ENCODE measurements around the gene PTPN9.
"Not testable (repeated sequence)": the region's sequence is repeated elsewhere in the genome, so short reads cannot be mapped to it uniquely, and the experiment has no call there.

Gene PTPN9

GRCh38 chr15:75578948-75579920 is at the start of gene PTPN9:
Gene PTPN9, minus strand, starts transcription at chr15:75579315. Its CDS starts 539 bp downstream, at chr15:75578776.
- peak; percentile 58 for DNase-seq

- peak; percentile 22 for DNase-seq
Observed at GRCh38 chr15:75625542-75626347, 46.6 kb upstream of the PTPN9 start, which contains the start of gene SNUPN. Gene SNUPN, minus strand, starts transcription at chr15:75625725. Its CDS starts 4,674 bp downstream, at chr15:75621051.

GRCh38 chr15:75622505-75622904 is 43.4 kb upstream of the PTPN9 start:
- DNase-seq: no peak

GRCh38 chr15:75620841-75621391 is 41.8 kb upstream of the PTPN9 start:
- no peak for DNase-seq

DNA sequence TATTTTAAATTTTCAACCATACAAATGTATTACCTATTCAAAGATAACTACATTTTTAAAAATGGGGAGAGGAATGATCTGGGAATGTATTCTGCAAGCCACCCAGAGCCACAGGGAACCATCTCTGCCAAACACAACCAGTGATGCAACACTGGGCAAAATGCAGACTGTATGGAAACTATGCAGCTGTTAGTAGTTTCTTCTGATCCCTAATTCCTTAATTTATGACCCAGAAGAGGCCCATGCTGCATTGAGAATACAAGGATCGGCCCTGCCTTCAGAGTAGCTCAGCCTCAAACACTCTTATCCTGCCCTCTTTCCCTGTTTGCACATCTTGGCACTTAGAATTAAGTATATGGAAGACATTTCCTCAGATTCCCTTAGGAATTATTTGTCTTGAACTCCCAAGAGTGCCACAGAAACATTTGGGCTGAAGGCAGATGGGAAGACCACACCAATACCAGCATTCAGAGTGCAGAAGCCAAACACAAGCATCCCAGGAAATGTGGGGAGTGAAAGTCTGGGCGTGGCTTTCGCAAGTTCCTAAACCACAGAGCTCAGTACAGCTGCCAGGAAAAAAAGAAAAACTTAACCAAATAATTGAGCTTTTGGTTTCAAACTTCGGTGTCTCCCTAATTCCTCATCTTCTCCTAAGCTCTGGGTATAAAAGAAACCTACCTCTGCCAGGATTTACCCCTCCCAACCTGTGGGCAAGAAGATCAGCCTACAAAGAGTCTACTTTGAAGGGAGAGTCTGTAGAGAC is 41.1 kb upstream of the PTPN9 start:
- no peak for DNase-seq

- DNase-seq: no peak
Observed at GRCh38 chr15:75616766-75617165, 37.7 kb upstream of the PTPN9 start.

- DNase-seq: no peak
Observed at GRCh38 chr15:75606711-75607699, 27.9 kb upstream of the PTPN9 start.

- no peak for DNase-seq
Observed at GRCh38 chr15:75606026-75606425, 26.9 kb upstream of the PTPN9 start.

DNA sequence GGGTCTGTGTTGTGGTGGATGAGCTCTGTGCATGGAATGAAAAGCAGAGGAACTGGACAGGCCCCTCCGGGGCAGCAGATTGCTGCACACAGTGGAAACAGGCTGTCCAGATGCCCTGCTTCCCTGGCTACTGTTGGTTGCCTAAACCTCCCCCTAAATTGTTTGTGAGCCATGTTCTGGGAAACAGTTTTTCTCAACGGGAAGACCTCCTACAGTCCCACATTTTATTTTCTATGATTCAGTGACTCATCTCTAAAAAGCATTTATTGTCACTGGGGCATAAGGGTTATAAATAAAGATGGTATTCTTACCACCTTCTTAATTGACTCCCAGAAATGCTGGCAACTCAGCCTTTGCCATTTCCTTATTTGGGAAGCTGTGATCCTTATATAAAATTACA is 20.3 kb upstream of the PTPN9 start:
- no peak for DNase-seq

DNA sequence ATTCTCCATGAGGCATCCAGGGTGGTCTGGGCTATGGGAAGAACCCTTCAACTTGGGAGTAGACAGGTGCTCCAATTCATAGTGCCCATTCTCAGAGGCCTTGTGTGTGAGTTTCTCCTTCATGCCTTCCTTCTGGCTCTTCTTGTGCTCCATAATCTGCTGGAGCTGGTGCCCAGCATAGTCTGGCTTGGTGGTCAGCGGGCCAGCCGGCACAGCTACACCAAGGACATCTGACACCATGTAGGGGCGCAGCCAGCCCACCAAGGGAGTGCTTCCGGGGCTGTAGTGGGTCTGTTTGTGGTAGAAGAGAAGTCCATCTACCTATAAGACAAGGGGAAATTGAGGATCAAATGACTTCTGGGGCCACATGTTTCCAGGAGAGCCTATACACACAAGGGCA is 19.2 kb upstream of the PTPN9 start:
- DNase-seq: no peak

- DNase-seq: no peak
Observed at GRCh38 chr15:75597667-75598341, 18.7 kb upstream of the PTPN9 start.

- no peak for DNase-seq
Observed at GRCh38 chr15:75596703-75597345, 17.7 kb upstream of the PTPN9 start.

DNA sequence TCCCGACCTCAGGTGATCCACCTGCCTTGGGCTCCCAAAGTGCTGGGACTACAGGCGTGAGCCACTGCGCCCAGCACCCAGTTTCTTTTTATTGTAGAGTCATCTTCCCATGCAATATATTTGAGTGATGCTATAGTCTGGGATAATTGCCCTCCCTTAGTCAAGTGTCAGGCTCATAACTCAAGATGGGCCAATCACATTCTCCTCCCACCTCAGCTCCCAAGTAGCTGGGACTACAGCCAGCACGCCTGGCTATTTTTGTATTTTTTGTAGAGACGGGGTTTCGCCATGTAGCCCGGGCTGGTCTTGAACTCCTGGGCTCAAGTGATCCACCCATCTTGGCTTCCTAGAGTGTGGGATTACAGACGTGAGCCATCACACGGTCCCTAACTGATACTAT is 15.2 kb upstream of the PTPN9 start:
- DNase-seq: no peak

GRCh38 chr15:75591655-75592364 is 12.7 kb upstream of the PTPN9 start:
- DNase-seq: no peak

GRCh38 chr15:75590239-75590638 is 11.1 kb upstream of the PTPN9 start:
- DNase-seq: no peak

- no peak for DNase-seq
Observed at GRCh38 chr15:75589071-75589470, 10.0 kb upstream of the PTPN9 start.

DNA sequence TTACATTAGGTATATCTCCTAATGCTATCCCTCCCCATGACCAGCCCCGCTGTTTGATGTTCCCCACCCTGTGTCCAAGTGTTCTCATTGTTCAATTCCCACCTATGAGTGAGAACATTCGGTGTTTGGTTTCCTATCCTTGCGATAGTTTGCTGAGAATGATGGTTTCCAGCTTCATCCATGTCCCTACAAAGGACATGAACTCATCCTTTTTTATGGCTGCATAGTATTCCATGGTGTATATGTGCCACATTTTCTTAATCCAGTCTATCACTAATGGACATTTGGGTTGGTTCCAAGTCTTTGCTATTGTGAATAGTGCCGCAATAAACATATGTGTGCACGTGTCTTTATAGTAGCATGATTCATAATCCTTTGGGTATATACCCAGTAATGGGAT is 7.3 kb upstream of the PTPN9 start:
- DNase-seq: not testable (repeated sequence)

DNA sequence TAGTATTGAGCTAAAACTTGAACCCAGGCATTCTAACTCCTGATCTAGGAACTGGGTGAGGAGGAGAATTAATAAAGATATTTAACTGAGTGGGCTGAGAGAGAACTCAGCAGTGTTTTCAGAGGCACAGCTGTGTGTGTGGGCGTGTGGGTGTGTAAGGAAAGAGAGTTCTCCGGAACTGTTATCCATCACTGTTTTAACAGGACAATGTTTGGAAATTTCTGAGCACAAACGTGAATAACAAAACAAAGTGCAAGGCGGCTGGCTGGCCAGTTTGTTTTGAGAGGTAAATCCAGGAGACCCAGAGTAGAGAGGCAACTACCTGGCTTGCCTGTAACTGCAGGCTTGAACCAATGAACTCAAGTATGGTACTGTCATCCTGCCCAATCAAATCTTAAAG is 5.0 kb upstream of the PTPN9 start:
- no peak for DNase-seq

DNA sequence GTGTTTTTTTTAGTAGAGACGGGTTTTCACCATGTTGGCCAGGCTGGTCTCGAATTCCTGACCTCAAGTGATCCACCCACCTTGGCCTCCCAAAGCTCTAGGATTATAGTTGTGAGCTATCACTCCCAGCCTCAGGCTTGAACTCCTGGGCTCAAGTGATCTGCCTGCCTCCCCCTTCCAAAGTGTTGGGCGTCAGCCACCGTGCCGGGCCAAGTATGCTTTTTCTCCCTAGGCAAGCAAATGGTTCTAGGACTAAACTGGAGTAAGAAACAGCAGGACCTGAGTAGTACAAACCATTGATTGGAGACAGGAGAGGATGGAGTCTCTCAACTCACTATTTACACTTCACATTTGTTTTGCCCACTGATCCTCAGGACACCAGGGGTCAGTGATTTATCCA is 4.6 kb upstream of the PTPN9 start:
- no peak for DNase-seq

All from NCI-H748 treated with DMSO at 0.1 percent for 48 hours (cell line).